ENCODE results near the gene MICAL3.
"Not testable (repeated sequence)": the region's sequence is repeated elsewhere in the genome, so short reads cannot be mapped to it uniquely, and the experiment has no call there.

Gene MICAL3

DNA sequence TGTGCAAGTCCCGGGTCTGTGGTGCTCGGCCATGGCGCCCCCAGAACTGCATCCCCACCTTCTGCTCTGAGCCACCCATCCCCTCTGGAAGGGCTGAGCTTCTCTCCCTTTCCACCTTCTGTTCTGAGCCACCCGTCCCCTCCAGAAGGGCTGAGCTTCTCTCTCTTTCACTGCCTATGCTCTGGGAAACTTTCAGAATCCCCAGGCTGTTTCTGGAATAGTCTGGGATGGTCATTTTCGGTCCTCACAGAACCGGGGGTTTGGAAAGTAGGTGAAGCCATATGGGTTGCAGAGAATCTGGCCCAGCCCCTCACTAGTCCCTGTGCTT is 246.7 kb downstream of the MICAL3 start:
- in situ Hi-C loops (cut with HindIII; ENCODE audit: low pct_ligation_motif_present, low pct_unique_long_range_greater_than_20kb, low sequenced_read_pairs): no loop called here
- DNase-seq: no peak

DNA sequence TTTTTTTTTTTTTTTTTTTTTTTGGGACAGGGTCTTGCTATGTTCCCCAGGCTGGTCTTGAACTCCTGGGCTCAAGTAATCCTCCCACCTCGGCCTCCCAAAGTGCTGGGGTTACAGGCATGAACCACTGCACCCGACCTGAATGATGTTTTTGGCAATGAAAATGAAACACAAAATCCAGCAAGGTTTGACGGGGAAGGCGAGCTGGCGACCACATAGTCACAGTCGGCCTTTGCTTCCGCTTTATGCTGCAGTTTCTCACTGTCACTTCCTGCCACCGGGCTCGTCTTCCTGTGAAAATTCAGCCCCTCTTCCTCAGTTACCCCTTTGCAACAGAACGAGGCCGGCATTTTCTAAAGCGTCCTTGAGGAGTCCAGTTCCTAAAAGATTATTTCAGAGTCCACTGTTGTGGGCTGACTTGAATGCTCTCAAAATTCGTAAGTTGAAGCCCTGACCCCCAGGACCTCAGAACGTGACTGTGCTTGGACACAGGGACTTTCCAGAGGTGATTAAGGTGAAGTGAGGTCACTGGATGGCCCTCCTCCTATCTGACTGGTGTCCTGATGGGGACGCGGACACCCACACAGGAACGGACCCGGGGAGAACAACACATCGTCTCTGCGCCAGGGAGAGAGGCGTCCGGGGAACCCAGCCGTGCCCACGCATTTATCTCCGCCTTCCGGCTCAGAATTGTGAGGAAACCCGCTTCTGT is 247.2 kb downstream of the MICAL3 start:
- no peak for DNase-seq
- in situ Hi-C loops (cut with HindIII; ENCODE audit: low pct_ligation_motif_present, low pct_unique_long_range_greater_than_20kb, low sequenced_read_pairs): no loop called here

DNA sequence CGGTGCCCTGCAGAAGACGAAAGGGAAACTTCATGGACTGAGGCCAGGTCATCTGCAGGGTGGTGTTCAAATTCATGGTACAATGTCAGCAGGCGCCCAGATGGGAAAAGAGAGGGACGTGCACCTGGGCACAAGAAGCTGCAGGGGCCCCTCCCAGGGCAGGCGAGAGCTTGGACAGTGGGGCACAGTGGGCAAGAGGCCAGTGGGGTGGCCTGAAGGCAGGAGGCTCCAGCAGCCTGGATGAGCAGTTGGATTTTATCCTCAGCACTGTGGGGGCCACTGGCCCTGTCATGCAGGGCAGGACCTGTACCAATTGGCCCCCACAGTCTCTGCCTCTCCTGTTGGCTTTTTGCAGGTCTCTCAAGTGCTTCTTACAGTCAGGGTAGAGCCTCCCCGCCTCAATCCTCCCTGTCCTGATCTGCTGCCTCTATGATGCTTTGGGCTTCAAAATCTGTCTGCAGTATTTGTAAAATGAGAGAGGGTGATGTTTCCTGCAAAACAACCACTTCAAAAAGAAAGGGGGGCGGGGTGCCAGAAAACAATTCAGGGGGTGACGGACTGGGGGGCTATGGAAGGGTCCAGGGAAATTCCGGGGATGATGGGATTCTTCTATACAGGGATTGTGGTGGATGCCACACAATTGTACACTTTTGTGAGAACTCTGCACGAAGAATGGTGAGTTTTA is 248.4 kb downstream of the MICAL3 start:
- in situ Hi-C loops (cut with HindIII; ENCODE audit: low pct_ligation_motif_present, low pct_unique_long_range_greater_than_20kb, low sequenced_read_pairs): no loop called here

DNA sequence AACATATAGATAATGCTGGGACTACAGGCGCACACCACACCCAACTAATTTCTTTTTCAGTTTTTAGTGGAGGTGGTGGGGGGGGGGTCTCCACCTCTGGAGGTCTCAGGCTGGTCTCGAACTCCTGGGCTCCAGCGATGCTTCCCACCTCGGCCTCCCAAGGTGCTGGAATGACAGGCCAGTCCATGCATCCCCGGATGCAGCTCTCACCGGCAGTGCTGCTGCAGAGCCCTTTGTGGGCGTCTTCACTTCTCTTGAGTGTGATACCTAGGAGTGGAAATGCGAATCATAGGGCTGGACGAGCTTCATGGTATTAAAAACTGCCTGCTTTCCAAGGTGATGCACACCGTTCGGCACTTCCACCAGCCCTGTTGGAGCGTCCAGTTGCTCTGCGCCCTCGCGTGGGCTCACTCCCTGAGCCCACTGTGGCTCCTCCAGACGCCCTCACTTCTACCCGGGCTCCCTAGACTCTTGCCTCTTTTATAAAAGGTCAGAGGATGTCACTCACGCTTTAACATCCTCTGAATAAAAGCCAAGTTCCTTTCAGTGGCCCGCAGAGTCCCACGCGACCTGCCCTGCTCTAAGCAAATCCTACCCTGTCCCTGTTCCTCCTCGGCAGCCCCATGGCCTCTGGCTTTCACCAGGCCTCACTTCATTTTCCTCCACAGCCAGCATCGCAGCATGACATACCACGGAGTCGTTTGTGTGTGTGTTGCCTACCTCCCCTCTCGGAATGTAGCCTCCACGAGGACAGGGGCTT is 249.3 kb downstream of the MICAL3 start:
- DNase-seq: no peak
- in situ Hi-C loops (cut with HindIII; ENCODE audit: low pct_ligation_motif_present, low pct_unique_long_range_greater_than_20kb, low sequenced_read_pairs): no loop called here

More for the DNA sequence above, 248.4 kb downstream of the MICAL3 start:
- no peak for DNase-seq

DNA sequence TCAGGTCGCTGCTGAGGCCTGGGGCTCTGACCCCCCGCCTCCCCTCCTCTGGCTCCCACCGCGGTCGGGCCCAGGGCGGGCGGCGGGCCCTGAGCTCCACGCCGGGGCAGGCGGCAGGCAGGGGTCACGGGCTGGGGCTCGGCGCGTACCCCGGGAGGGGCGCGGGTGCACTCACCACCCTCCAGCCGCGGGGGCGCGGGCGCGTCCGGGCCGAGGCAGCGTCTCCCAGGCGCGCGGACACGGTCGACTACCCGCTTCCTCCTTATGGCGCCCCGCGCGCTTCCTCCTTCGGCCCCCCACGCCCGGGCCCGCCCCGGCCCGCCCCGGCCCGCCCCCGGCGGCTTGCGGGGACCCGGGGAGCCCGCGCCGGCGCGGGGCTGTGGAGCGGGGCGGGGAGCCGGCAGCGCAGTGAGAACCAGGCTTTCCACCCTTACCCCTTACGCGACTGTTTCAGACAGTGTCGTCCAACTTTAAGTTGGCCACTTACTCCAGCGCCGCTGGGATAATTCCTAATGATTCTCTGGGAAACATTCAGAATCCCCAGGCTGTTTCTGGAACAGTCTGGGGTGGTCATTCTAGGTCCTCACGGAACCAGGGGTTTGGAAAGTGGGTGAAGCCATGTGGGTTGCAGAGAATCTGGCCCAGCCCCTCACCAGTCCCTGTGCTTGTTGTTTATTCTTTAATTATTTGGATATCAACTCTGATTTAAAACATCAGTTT is 250.0 kb downstream of the MICAL3 start, which contains the start of gene BID:
Gene BID, minus strand, starts transcription at position 264 of the 720 bp plus-strand sequence. CDS start 24,353 bp downstream, outside the sequence.
- DNase-seq: peak; percentile 49

DNA sequence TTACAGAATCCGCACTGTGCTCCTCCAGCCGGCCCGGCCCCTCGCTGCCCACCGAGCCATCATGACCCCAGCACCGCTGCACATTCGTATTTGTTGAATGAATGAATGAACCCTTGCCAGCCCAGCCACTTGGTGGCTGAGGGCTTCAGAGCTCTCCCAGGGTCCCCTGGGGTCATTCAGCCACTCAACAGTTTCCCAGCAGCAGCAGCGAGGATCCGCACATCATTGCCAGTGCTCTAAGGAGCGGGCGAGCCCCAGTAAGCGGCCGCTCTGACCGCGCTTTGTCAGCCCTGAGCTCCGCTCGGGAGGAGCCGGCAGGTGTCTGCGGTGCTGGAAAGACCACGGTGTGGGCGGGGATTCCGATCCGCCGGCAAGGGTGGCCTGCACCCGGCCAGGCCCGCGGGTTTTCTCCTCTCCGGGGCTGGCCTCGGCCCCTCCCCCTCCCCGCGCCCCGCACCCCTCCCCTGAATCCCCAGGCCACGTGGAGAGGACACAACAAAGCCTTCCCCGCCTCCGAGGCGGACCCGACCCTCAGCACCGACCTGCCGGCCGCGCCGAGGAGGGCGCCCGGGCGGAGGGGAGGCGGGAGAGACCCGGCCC is 250.7 kb downstream of the MICAL3 start:
- peak; percentile 31 for DNase-seq
- in situ Hi-C loops (cut with HindIII; ENCODE audit: low pct_ligation_motif_present, low pct_unique_long_range_greater_than_20kb, low sequenced_read_pairs): no loop called here

More for the DNA sequence above, 250.0 kb downstream of the MICAL3 start, which contains the start of gene BID:
- in situ Hi-C loops (cut with HindIII; ENCODE audit: low pct_ligation_motif_present, low pct_unique_long_range_greater_than_20kb, low sequenced_read_pairs): no loop called here

DNA sequence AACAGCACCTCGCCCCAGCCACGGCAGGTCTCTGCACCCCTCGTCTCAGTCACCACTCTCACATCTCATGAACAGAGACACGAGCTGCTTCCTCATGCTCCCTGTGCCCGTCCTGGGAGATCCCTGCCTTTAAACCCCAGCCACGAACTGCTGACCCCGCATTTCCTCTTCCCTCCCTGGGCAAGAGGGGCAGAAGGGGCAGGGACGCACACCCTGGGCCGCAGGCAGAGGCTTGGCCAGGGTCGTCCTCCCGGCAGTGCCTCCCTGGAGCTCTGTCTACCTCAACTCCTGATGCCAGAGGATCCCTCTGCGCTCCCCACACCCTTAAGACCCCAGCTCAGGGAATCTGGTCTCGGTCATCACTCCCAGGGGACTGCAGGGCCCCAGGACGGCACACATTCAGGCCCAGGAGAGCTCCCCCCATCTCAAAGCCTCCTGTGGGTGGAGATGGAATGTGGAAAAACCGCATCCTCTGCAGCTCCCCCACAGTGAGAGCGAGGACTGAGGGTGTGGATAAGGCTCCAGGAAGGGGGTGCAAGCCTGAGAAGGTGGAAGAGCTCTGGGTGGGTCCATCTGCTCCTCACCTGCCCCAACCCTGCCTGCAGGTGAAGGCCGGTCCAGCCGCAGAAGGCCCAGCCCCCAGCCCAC is 251.3 kb downstream of the MICAL3 start:
- in situ Hi-C loops (cut with HindIII; ENCODE audit: low pct_ligation_motif_present, low pct_unique_long_range_greater_than_20kb, low sequenced_read_pairs): no loop called here
- DNase-seq: no peak

DNA sequence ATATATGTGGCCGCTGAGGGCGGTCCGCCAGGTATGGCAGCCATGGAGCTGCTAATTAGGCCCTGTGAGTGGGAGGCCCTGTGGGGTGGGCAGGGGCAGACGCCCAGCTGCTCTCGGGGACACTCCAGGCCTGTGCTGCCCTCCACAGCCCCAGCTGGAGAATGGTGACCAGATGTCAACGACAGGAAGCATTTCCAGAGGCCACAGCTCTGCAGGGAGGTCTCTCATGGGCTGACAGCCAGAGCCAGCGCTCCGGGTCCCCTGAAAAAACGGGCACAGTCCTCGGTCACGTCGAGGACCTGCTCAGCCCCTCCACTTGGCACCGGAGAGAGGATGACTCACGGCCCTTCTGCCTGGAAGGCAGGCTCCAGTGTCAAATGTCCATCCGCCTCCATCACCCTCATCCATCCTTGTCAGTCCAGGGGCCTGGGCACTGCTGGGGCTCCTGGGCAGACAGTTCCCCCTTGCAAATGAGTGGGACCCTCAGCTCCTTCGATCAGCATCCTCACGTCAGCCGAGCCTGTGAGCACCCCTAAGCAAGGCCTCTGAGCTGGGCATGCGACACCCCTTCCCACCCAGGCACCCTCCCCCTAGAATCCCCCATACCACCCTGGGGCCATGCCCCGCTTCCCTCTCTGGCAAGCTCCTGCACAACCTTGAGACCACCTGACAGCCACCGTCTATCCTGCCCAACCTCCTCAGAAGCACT is 252.0 kb downstream of the MICAL3 start:
- DNase-seq: no peak
- in situ Hi-C loops (cut with HindIII; ENCODE audit: low pct_ligation_motif_present, low pct_unique_long_range_greater_than_20kb, low sequenced_read_pairs): no loop called here

DNA sequence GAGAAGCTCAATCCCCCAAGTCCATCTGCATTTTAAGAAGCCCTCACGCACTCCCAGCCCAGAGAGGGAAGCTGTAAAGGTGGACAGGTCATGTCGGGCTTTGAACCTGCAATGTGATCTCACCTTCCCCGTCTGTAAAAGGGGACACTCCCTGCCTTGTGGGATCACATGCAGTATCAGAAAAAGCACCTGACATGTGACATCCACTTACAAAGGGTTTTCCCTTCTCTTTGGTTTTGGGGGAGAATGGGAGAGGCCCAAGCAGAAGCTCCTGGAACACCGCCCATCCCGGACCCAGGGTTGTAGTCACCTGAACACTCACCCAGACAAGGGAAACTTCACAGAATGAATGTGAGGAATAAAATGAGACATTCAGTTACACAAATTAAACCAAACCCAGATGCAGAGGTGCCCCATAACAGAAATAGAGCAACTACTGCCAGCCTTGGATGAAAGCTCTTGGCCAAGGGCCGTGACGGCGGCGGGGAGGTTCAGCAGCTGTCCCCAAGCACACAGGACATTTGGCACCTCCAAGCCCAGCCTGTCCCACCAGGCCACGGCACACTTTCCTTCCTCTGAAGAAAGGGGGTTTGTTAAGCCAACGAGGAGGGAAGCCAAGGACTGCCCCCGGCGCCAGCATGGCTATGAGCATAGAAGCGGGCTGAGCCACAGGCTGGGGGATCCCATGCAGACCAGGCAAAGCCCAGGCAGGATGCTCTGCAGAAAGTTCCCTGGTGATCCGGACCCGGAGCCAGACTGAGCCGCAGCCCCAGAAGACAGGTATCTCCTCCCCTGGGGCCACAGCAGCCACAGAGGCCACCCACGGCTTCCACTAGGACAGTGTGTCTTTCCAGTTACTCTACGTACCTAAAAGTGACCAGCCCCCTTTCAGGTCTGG is 253.9 kb downstream of the MICAL3 start:
- in situ Hi-C loops (cut with HindIII; ENCODE audit: low pct_ligation_motif_present, low pct_unique_long_range_greater_than_20kb, low sequenced_read_pairs): no loop called here
- DNase-seq: no peak

DNA sequence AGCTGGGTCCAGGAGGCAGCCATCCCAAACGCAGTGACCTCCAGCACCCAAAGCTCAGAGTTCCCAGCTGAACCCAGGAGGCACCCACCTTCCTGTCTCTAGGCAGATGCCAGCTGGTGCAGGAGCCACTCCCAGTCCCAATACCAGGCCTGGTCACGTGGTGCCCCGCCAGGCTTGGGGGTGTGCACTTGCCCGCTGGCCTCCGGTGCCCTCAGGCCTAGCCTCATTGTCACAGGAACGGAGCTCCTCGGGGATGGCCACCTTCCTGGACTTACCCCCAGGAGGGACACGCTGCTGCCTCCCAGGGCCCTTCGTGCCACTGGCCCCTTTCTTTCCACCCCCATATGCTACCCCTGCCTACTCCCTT is 254.7 kb downstream of the MICAL3 start:
- in situ Hi-C loops (cut with HindIII; ENCODE audit: low pct_ligation_motif_present, low pct_unique_long_range_greater_than_20kb, low sequenced_read_pairs): no loop called here
- DNase-seq: no peak

DNA sequence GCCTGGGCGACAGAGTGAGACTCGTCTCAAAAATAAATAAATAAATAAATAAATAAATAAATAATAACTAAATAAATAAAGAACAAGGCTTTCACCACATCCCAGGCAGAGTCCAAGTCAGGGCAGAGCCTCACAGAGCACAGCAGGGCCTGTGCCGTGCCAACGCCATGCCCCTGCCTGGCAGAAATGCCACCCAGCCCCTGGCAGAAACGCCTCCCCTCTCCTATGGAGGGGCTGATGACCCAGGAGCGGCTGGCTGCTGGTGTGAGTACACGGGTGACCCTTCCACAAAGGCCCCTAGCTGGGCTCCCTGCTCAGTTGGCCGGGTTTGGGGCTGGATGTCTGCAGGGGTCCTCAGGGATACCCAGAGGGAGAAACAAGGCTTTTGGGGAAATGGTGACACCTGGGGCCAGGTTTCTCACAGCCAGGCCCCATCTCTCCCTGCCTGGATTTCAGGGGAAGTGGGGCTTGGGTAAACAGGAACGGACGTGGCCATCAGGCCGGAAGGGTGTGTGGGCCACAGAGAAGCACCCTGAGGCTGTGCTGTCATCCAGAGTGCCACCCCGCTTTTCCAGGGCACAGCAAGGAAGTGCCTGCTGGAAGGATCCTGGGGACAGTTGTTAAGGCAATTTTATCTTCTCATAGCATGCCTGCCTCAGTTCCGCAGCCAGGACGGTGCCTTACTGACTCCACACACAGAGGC is 255.2 kb downstream of the MICAL3 start:
- in situ Hi-C loops (cut with HindIII; ENCODE audit: low pct_ligation_motif_present, low pct_unique_long_range_greater_than_20kb, low sequenced_read_pairs): no loop called here
- no peak for DNase-seq

DNA sequence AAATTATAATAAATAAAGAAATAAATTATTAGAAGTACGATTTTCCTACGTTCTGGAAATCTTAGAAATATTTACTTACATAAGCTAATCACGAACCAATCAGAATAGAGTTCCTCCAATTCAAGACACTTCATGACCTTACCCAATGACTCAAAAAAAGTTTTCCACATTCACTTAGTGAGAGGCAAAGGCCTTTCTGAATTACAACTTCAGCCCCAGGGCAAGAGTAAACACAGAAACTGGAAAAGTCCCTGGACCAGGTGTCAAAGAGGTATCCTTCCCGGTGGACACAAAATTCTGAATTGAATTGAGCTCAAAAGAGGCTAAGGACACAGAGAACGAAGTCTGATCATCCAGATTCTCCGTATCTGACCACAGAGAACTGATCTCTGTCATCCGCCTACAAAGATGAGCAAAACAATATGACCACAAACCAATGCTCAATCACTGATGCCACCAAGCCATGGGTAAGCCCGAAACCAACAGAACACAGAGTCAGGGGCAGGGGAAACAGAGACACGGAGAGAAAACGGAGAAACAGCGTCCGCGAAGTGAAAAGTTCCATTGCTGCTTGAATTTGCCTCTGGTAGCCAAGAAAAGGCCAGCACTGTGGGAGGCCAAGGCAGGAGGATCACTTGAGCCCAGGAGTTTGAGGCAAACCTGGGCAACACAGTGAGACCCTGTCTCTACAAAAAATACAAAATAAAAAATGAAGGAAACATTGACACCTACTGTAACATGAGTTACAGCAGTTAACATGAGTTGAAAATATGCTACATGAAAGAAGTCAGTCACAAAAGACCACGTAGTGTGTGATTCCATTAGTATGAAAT is 256.9 kb downstream of the MICAL3 start:
- DNase-seq: no peak

DNA sequence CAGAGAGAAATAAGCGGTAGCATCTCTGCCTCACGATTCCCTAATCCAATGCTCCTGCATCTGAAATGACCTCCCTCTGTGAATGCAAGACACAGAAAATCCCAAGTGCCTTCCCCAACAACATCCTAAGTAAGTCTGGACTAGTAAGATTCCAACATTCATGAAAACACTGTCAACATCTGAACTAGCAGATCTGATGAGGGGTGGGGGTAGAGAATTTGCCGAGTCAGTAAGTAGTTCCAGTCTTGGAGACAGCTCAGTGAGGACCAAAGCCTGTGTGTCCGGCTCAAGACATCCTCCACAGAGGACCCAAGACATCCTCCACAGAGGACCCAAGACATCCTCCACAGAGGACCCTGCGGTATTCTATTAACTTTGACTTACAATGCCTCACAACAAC is 259.5 kb downstream of the MICAL3 start:
- in situ Hi-C loops (cut with HindIII; ENCODE audit: low pct_ligation_motif_present, low pct_unique_long_range_greater_than_20kb, low sequenced_read_pairs); DNase-seq: not testable (repeated sequence)

More for the DNA sequence above, 256.9 kb downstream of the MICAL3 start:
- in situ Hi-C loops (cut with HindIII; ENCODE audit: low pct_ligation_motif_present, low pct_unique_long_range_greater_than_20kb, low sequenced_read_pairs): no loop called here

DNA sequence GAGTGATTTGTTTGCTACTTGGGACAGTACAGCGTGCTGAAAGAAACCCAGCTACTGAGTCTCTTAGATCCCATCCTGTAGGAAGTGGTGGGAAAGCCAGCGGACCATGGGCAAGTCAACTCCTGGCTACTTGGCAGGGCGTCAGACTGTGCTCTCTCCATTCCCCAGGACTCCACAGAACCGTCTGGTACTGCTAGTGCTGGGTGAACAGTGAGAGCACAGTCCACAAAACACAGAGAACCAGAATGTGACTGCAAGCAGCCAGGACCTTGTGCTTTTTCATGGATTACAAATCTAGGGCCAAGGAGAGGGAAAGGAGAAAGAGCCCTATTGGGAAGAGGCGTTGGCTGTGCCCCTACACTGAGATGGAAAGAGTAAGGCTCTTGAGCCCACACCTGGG is 260.3 kb downstream of the MICAL3 start:
- in situ Hi-C loops (cut with HindIII; ENCODE audit: low pct_ligation_motif_present, low pct_unique_long_range_greater_than_20kb, low sequenced_read_pairs): no loop called here
- no peak for DNase-seq

DNA sequence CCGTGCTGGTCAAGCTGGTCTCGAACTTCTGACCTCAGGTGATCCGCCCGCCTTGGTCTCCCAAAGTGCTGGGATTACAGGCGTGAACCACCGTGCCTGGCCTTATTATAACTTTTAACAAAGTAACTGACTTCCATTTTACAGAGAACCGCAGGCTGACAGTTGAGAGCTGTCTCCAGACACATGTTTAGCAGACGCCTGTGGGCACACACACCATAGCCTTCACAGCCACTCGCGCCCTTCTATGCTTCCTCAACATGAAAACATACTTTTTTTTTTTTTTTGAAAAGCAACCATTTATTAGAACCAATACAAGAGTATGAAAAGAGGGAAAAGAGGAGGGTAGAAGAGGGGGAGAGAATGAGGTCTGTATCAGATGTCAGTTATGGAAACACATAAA is 260.9 kb downstream of the MICAL3 start:
- DNase-seq; in situ Hi-C loops (cut with HindIII; ENCODE audit: low pct_ligation_motif_present, low pct_unique_long_range_greater_than_20kb, low sequenced_read_pairs): not testable (repeated sequence)

Measured in ACHN (cell line).